Type B pancreatic cell (in vitro differentiated cells): ENCODE measurements around the gene NPPB. TPM values are rescaled to one million over a fixed set of nuclear protein-coding genes. Genes with fewer than 3 reads are reported as not detected.

Experiments used
- DNase-seq: peaks from one replicate; pipeline ENCODE4 v3.0.0; 2021; ENCODE audit warnings: mixed read lengths; ENCODE audit not compliant: unreplicated experiment; ENCODE audit errors: extremely low spot score
- H3K27ac Mint-ChIP-seq: 2 replicates; pipeline ENCODE4 v1.8.0; 2021; ENCODE audit warnings: mild to moderate bottlenecking, mixed read lengths
- H3K27me3 Mint-ChIP-seq: 2 replicates; pipeline ENCODE4 v1.8.0; 2021; ENCODE audit warnings: mixed read lengths
- H3K36me3 Mint-ChIP-seq: 2 replicates; pipeline ENCODE4 v1.8.0; 2021; ENCODE audit warnings: mixed read lengths
- H3K4me1 Mint-ChIP-seq: one replicate; pipeline ENCODE4 v1.8.0; 2021; ENCODE audit warnings: mixed read lengths; ENCODE audit not compliant: unreplicated experiment
- H3K4me3 Mint-ChIP-seq: 2 replicates; pipeline ENCODE4 v1.8.0; 2021; ENCODE audit warnings: mild to moderate bottlenecking, mixed read lengths
- H3K9me3 Mint-ChIP-seq: 2 replicates; pipeline ENCODE4 v1.8.0; 2021; ENCODE audit warnings: mixed read lengths
- total RNA-seq: library from RNA; stranded (reverse); gene quantifications from 2 replicates; pipeline ENCODE4 v1.2.1, GENCODE V29; 2021; ENCODE audit warnings: low replicate concordance
- TF ChIP-seq, protein P1 (sequence below): fragments of 200-600 bp; sonication (generic); conservative IDR thresholded peaks from 2 replicates; pipeline ENCODE4 v1.5.0; 2021; ENCODE audit warnings: antibody characterized with exemption, mild to moderate bottlenecking

NPPB gene
- total RNA-seq, 1 donor from 2014 or later, result 1.7 TPM

GRCh38 chr1:11891433-11892186 lies 32.9 kb upstream of the NPPB start:
- H3K4me3 Mint-ChIP-seq, result no peak overlapping the region
- H3K27me3 Mint-ChIP-seq, result peaks cover 12% of the 10 kb centered on the region
- H3K27ac Mint-ChIP-seq, result no peak overlapping the region
- peaks cover 9% of the 10 kb centered on the region for H3K4me1 Mint-ChIP-seq
- no peaks in the 10 kb centered on the region for H3K36me3 Mint-ChIP-seq
- DNase-seq, result no peak
- TF ChIP-seq, protein P1, sequence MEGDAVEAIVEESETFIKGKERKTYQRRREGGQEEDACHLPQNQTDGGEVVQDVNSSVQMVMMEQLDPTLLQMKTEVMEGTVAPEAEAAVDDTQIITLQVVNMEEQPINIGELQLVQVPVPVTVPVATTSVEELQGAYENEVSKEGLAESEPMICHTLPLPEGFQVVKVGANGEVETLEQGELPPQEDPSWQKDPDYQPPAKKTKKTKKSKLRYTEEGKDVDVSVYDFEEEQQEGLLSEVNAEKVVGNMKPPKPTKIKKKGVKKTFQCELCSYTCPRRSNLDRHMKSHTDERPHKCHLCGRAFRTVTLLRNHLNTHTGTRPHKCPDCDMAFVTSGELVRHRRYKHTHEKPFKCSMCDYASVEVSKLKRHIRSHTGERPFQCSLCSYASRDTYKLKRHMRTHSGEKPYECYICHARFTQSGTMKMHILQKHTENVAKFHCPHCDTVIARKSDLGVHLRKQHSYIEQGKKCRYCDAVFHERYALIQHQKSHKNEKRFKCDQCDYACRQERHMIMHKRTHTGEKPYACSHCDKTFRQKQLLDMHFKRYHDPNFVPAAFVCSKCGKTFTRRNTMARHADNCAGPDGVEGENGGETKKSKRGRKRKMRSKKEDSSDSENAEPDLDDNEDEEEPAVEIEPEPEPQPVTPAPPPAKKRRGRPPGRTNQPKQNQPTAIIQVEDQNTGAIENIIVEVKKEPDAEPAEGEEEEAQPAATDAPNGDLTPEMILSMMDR, result no peak
- no peaks in the 10 kb centered on the region for H3K9me3 Mint-ChIP-seq

DNA sequence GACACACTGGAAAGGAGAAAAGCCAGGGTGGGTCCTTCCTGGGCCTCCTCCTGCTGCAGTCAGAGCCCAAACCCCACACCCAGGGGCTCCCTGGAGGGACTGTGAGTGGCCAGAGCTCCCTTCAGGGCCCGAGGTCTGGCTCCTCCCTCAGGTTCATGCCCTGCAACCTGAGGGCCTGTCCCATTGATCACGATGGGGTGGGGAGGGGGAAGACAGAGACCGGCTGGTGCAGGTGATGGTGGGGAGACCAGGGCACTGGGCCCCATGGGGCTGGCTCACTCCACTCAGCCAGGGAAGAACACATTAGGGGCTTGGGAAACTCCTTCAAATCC lies 30.1 kb upstream of the NPPB start:
- no peaks in the 10 kb centered on the region for H3K36me3 Mint-ChIP-seq
- no peaks in the 10 kb centered on the region for H3K9me3 Mint-ChIP-seq
- no peak for DNase-seq
- H3K4me3 Mint-ChIP-seq, result no peak overlapping the region
- no peak overlapping the region for H3K27ac Mint-ChIP-seq
- TF ChIP-seq, protein P1, result no peak
- H3K4me1 Mint-ChIP-seq, result peaks cover 9% of the 10 kb centered on the region
- H3K27me3 Mint-ChIP-seq, result peaks cover 10% of the 10 kb centered on the region

GRCh38 chr1:11888206-11888876 lies 29.6 kb upstream of the NPPB start:
- H3K36me3 Mint-ChIP-seq, result no peaks in the 10 kb centered on the region
- H3K27ac Mint-ChIP-seq, result no peak overlapping the region
- TF ChIP-seq, protein P1, result no peak
- H3K4me1 Mint-ChIP-seq, result peaks cover 9% of the 10 kb centered on the region
- H3K4me3 Mint-ChIP-seq, result no peak overlapping the region
- H3K27me3 Mint-ChIP-seq, result peaks cover 8% of the 10 kb centered on the region
- DNase-seq, result no peak
- H3K9me3 Mint-ChIP-seq, result no peaks in the 10 kb centered on the region

DNA sequence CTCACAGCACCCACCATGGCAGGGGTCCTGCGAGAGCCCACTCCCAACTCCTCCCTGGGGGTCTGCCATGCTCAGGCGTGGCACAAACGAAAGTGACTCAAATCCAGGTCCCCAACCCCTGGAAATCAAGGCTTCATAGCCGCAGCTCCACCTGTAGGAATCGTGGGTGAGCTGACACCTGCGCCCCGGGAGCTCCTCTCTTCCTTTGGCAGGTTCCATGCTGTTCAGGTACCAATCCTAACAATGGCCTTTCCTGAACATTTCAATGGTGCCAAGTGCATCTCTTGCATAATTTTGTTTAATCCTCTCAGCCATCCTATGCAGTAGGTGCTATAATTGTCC lies 28.9 kb upstream of the NPPB start:
- H3K27ac Mint-ChIP-seq, result no peak overlapping the region
- no peaks in the 10 kb centered on the region for H3K9me3 Mint-ChIP-seq
- H3K4me1 Mint-ChIP-seq, result peaks cover 16% of the 10 kb centered on the region
- H3K36me3 Mint-ChIP-seq, result no peaks in the 10 kb centered on the region
- H3K27me3 Mint-ChIP-seq, result peaks cover 8% of the 10 kb centered on the region
- TF ChIP-seq, protein P1, result no peak
- DNase-seq, result no peak
- H3K4me3 Mint-ChIP-seq, result no peak overlapping the region

GRCh38 chr1:11886986-11887665 lies 28.4 kb upstream of the NPPB start:
- H3K4me1 Mint-ChIP-seq, result peaks cover 16% of the 10 kb centered on the region
- DNase-seq, result no peak
- no peaks in the 10 kb centered on the region for H3K36me3 Mint-ChIP-seq
- H3K27me3 Mint-ChIP-seq, result peaks cover 8% of the 10 kb centered on the region
- H3K4me3 Mint-ChIP-seq, result no peak overlapping the region
- TF ChIP-seq, protein P1, result no peak
- H3K9me3 Mint-ChIP-seq, result no peaks in the 10 kb centered on the region
- H3K27ac Mint-ChIP-seq, result no peak overlapping the region
